ENCODE measurements around the gene CACNA1F. TPM values are rescaled to one million over a fixed set of nuclear protein-coding genes. Genes with fewer than 3 reads are reported as not detected.
A peak's percentile ranks its signal among the peaks of the same experiment; 100 is the strongest.
"Not testable (repeated sequence)": the region's sequence is repeated elsewhere in the genome, so short reads cannot be mapped to it uniquely, and the experiment has no call there.

Gene CACNA1F
- total and polyA plus RNA-seq, 9 of the 15 experiments (the other 6 are each of a cell fraction or from before 2014, with no cell fraction given) = under 0.01 to 0.41 (median 0.03) TPM; not detected in 3

DNA sequence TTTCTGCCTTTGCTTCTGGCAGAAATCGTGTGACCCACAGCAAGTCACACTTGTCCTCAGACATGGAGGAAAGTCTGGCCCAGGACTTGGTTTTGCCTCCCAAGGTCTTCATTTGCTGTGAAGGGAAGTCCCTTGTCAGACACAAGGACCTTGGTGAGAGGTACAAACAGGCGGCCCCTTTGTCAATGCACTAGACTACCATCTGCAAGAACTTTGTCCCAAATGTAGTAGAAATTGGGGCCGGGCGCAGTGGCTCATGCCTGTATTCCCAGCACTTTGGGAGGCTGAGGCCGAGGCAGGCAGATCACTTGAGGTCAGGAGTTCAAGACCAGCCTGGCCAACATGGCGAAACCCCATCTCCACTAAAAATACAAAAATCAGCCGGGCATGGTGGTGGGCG lies 59.6 kb downstream of the CACNA1F start:
- peak overlapping the region; percentile 91 for H3K4me2 ChIP-seq (ENCODE audit: insufficient read depth, low read length)
- CTCF ChIA-PET (ENCODE audit: low intra/inter-chr PET ratio); H3K9me3 ChIP-seq (replicated peaks; ENCODE audit: control insufficient read depth, insufficient read depth, low read depth, low read length); BruUV-seq (replicated peaks); in situ Hi-C loops (cut with MboI); H4K20me1 ChIP-seq (replicated peaks; ENCODE audit: control insufficient read depth, insufficient read depth, low read length); H3K27me3 ChIP-seq (ENCODE audit: control insufficient read depth in 2 of 2, insufficient read depth in 2 of 2, low read length in 2 of 2); POLR2A ChIA-PET; ATAC-seq; H3K9me1 ChIP-seq (ENCODE audit: control insufficient read depth, insufficient read depth, low read length); DNase-seq (ENCODE audit: extremely low read depth in 1 of 4, low spot score in 3 of 4); H2AFZ ChIP-seq (ENCODE audit: low read depth, low read length); FAIRE-seq: not testable (repeated sequence)
- peak overlapping the region; percentile 57 for H3K4me3 ChIP-seq
- intact Hi-C loops (cut with micrococcal nuclease) = loop anchor here (10.0 kb wide), 2 partner anchors 219 to 369 kb away; partner anchors contain the start of genes HDAC6 and OTUD5
- TF ChIP-seq, protein P1, sequence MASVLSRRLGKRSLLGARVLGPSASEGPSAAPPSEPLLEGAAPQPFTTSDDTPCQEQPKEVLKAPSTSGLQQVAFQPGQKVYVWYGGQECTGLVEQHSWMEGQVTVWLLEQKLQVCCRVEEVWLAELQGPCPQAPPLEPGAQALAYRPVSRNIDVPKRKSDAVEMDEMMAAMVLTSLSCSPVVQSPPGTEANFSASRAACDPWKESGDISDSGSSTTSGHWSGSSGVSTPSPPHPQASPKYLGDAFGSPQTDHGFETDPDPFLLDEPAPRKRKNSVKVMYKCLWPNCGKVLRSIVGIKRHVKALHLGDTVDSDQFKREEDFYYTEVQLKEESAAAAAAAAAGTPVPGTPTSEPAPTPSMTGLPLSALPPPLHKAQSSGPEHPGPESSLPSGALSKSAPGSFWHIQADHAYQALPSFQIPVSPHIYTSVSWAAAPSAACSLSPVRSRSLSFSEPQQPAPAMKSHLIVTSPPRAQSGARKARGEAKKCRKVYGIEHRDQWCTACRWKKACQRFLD (CRISPR knock-in tag; IDR thresholded peaks at IDR 0.05) = 0 out of 2 replicates have a peak, but pooled peaks have one; percentile 25
- H3K79me2 ChIP-seq (ENCODE audit: control insufficient read depth, insufficient read depth, low read length) = peaks cover 30% of the 10 kb centered on the region
- peak overlapping the region; percentile 67 to 88; a peak in 3 of 4 replicates for H3K9ac ChIP-seq (ENCODE audit: insufficient read depth in 1 of 2, low read depth in 2 of 2, low read length in 2 of 2)
- peaks cover 56% of the 10 kb centered on the region; the same call in 2 of the 3 replicates for H3K36me3 ChIP-seq (ENCODE audit: control insufficient read depth, insufficient read depth, low read length)
- WGBS (ENCODE audit: insufficient coverage, low coverage, missing lambda C conversion rate) = 78% methylated on average over 7 of the region's 8 CpGs
- H3K4me1 ChIP-seq (replicated peaks in 1 of 2; ENCODE audit: control insufficient read depth in 2 of 2, insufficient read depth in 2 of 2, low read length in 2 of 2) = peaks cover 40 to 57% of the 10 kb centered on the region in 2 experiments
- peak overlapping the region; percentile 76 for H3K27ac ChIP-seq (ENCODE audit: extremely low read depth, low read depth, low read length)

- DNase-seq (ENCODE audit: extremely low read depth in 1 of 4, low spot score in 3 of 4) (peak; percentile 51 to 77 (median 54)), ATAC-seq (peak; percentile 43), FAIRE-seq (no peak)
- intact Hi-C loops (cut with micrococcal nuclease) (loop anchor here (10.0 kb wide), 2 partner anchors 218 to 368 kb away; partner anchors contain the start of genes HDAC6 and OTUD5), in situ Hi-C loops (cut with MboI) (no loop called here)
- ChIA-PET CTCF (ENCODE audit: low intra/inter-chr PET ratio) (no interaction called here), POLR2A (interaction anchor here (0.7 to 1.7 kb wide), 5 partner anchors 12 to 101 kb away, joined by 3 to 5 read pairs (median 3); no protein-coding TSS in a partner anchor)
- no TSS peak for BruUV-seq (replicated peaks)
- Histone ChIP-seq H3K9me3 (replicated peaks; ENCODE audit: control insufficient read depth, insufficient read depth, low read depth, low read length) (no peaks in the 10 kb centered on the region), H3K9me1 (ENCODE audit: control insufficient read depth, insufficient read depth, low read length) (no peaks in the 10 kb centered on the region), H3K79me2 (ENCODE audit: control insufficient read depth, insufficient read depth, low read length) (peaks cover 33% of the 10 kb centered on the region), H3K27ac (ENCODE audit: extremely low read depth, low read depth, low read length) (peak overlapping the region; percentile 76), H3K36me3 (ENCODE audit: control insufficient read depth, insufficient read depth, low read length) (peaks cover 44% of the 10 kb centered on the region; the same call in 2 of the 3 replicates), H3K4me1 (replicated peaks in 1 of 2; ENCODE audit: control insufficient read depth in 2 of 2, insufficient read depth in 2 of 2, low read length in 2 of 2) (peaks cover 45 to 56% of the 10 kb centered on the region in 2 experiments), H2AFZ (ENCODE audit: low read depth, low read length) (no peak overlapping the region; the same call in 1 of the 2 replicates), H3K9ac (ENCODE audit: insufficient read depth in 1 of 2, low read depth in 2 of 2, low read length in 2 of 2) (peak overlapping the region; percentile 67 to 91), H4K20me1 (replicated peaks; ENCODE audit: control insufficient read depth, insufficient read depth, low read length) (no peaks in the 10 kb centered on the region; the same call in 1 of the 2 replicates), H3K4me2 (ENCODE audit: insufficient read depth, low read length) (peak overlapping the region; percentile 91), H3K27me3 (ENCODE audit: control insufficient read depth in 2 of 2, insufficient read depth in 2 of 2, low read length in 2 of 2) (no peaks in the 10 kb centered on the region), H3K4me3 (peak overlapping the region; percentile 57)
- 69% methylated on average over 4 of the region's 37 CpGs for WGBS (ENCODE audit: insufficient coverage, low coverage, missing lambda C conversion rate)
- TF ChIP-seq ZNF224 (CRISPR knock-in tag; IDR thresholded peaks at IDR 0.05) (no peak), MAZ (CRISPR knock-in tag; conservative IDR thresholded peaks at IDR 0.05 in 1 of 2, IDR thresholded peaks at IDR 0.05 in 1 of 2) (peak in 1 of 2 experiments; percentile 28; a peak in 2 of 4 replicates), GABPB1 (CRISPR knock-in tag; IDR thresholded peaks at IDR 0.05) (no peak), ZNF347 (CRISPR knock-in tag; IDR thresholded peaks at IDR 0.05; ENCODE audit: low read depth) (no peak), LCOR (CRISPR knock-in tag; IDR thresholded peaks at IDR 0.05) (no peak), POLR2A (conservative IDR thresholded peaks at IDR 0.05) (no peak), POLR2G (IDR thresholded peaks at IDR 0.05; ENCODE audit: low read depth, low read length) (peak; percentile 73), ZBTB7A (IDR thresholded peaks at IDR 0.05; ENCODE audit: borderline replicate concordance, control insufficient read depth, low read depth, low read length) (peak; percentile 30; the same call in 1 of the 2 replicates), ZNF551 (CRISPR knock-in tag; IDR thresholded peaks at IDR 0.05) (no peak), DACH1 (IDR thresholded peaks at IDR 0.05; ENCODE audit: partially characterized antibody) (no peak), MXD1 (CRISPR knock-in tag; IDR thresholded peaks at IDR 0.05; ENCODE audit: borderline replicate concordance, poor library complexity, severe bottlenecking) (no peak)
- TF ChIP-seq, protein P2, sequence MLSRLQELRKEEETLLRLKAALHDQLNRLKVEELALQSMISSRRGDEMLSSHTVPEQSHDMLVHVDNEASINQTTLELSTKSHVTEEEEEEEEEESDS (CRISPR knock-in tag; IDR thresholded peaks at IDR 0.05) = no peak
Observed at GRCh38 chrX:49172280-49172780, 60.8 kb downstream of the CACNA1F start.
